ENCODE data around the gene NBEA.
"Not testable (repeated sequence)": the region's sequence is repeated elsewhere in the genome, so short reads cannot be mapped to it uniquely, and the experiment has no call there.

Gene NBEA

DNA sequence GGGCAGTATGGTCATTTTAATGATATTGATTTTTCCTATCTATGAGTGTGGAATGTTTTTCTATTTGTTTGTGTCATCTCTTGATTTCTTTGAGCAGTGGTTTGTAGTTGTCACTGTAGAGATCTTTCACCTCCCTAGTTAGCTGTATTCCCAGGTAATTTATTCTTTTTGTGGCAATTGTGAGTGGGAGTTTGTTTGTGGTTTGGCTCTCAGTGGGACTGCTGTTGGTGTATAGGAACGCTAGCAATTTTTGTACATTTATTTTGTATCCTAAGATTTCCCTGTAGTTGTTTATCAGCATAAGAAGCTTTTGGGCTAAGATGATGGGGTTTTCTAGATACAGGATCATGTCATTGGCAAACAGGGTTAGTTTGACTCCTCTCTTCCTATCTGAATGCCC lies 28.9 kb downstream of the NBEA start:
- POLR2A ChIA-PET: no interaction called here
- TF ChIP-seq, protein P1, sequence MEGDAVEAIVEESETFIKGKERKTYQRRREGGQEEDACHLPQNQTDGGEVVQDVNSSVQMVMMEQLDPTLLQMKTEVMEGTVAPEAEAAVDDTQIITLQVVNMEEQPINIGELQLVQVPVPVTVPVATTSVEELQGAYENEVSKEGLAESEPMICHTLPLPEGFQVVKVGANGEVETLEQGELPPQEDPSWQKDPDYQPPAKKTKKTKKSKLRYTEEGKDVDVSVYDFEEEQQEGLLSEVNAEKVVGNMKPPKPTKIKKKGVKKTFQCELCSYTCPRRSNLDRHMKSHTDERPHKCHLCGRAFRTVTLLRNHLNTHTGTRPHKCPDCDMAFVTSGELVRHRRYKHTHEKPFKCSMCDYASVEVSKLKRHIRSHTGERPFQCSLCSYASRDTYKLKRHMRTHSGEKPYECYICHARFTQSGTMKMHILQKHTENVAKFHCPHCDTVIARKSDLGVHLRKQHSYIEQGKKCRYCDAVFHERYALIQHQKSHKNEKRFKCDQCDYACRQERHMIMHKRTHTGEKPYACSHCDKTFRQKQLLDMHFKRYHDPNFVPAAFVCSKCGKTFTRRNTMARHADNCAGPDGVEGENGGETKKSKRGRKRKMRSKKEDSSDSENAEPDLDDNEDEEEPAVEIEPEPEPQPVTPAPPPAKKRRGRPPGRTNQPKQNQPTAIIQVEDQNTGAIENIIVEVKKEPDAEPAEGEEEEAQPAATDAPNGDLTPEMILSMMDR (IDR thresholded peaks at IDR 0.05; ENCODE audit: control extremely low read depth, extremely low read depth, low read depth, missing control alignments): no peak
- CTCF ChIA-PET: interaction anchor here (0.8 to 1.7 kb wide), 3 partner anchors 11 to 647 kb away, joined by 3 read pairs; no protein-coding TSS in a partner anchor
- DNase-seq (ENCODE audit: extremely low spot score): no peak

DNA sequence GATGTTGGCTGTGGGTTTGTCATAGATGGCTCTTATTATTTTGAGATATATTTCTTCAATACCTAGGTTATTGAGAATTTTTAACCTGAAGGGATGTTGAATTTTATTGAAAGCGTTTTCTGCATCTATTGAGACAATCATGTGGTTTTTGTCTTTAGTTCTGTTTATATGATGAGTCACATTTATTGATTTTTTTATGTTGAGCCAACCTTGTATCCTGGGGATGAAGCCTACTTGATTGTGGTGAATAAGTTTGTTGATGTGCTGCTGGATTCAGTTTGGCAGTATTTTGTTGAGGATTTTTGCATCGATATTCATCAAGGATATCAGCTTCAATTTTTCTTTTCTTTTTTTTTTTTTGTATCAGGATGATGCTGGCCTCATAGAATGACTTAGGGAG lies 29.4 kb downstream of the NBEA start:
- CTCF ChIA-PET: interaction anchor here (0.8 to 1.7 kb wide), 2 partner anchors 12 to 19 kb away, joined by 3 read pairs; no protein-coding TSS in a partner anchor
- no peak for DNase-seq (ENCODE audit: extremely low spot score)
- POLR2A ChIA-PET: no interaction called here
- TF ChIP-seq, protein P1 (IDR thresholded peaks at IDR 0.05; ENCODE audit: control extremely low read depth, extremely low read depth, low read depth, missing control alignments): no peak

- DNase-seq (ENCODE audit: extremely low spot score); POLR2A ChIA-PET: not testable (repeated sequence)
- CTCF ChIA-PET: interaction anchor here (1.1 kb wide), 1 partner anchor 25 kb away, joined by 3 read pairs; no protein-coding TSS in a partner anchor
These were observed 43.1 kb downstream of the NBEA start for GRCh38 chr13:34985199-34985598.

GRCh38 chr13:34988330-34988791 lies 46.3 kb downstream of the NBEA start:
- DNase-seq (ENCODE audit: extremely low spot score): no peak
- TF ChIP-seq, protein P1 (IDR thresholded peaks at IDR 0.05; ENCODE audit: control extremely low read depth, extremely low read depth, low read depth, missing control alignments): no peak
- CTCF ChIA-PET: no interaction called here
- POLR2A ChIA-PET: no interaction called here

DNA sequence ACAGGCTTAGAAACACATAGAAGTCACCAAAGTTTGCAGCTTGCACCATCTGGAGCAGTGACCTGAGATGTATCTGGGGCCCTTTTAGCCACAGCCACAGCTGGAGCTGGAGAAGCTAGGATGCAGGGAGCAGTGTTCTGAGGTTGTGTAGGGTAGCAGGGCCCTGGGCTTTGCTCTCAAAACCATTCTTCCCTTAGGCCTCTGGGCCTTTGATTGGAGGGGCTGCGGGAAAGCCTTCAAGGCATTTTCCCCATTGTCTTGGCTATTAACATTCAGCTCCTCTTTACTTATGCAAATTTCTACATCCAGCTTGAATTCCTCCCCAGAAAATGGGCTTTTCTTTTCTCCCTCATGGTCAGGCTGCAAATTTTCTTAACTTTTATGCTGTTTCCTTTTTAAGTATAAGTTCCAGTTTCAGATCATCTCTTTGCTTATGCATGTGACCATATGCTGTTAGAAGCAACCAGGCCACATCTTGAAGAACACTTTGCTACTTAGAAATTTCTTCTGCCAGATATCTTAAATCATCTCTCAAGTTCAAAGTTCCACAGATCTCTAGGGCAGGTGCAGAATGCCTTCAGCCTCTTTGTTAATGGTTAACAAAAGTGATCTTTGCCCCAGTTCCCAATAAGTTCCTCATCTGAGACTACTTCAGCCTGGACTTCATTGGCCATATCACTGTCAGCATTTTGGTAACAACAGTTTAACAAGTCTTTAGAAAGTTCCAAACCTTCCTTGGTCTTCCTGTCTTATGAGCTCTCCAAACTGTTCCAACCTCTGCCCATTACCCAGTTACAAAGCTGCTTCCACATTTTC lies 48.5 kb downstream of the NBEA start:
- CTCF ChIA-PET: no interaction called here
- TF ChIP-seq, protein P1 (IDR thresholded peaks at IDR 0.05; ENCODE audit: control extremely low read depth, extremely low read depth, low read depth, missing control alignments): no peak
- POLR2A ChIA-PET: no interaction called here
- DNase-seq (ENCODE audit: extremely low spot score): no peak

DNA sequence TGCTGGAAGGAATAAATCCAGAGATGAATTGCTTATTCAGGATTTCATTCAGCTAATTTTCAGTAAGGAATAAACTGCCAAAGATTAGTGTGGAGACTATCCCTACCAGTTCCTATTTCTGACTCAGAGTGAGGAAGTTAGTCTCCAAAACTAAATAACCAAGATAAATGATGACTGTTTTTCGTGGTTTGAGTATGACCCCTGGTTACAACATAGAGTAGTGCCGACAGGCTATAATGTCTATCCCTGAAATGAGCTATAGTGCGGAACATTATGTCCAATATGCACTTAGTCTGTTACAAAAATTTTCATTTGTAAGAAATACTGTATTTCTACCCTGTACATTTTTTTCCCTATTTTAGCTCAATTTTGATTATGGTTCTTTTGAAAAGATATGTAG lies 51.4 kb downstream of the NBEA start:
- POLR2A ChIA-PET: no interaction called here
- DNase-seq (ENCODE audit: extremely low spot score): no peak

DNA sequence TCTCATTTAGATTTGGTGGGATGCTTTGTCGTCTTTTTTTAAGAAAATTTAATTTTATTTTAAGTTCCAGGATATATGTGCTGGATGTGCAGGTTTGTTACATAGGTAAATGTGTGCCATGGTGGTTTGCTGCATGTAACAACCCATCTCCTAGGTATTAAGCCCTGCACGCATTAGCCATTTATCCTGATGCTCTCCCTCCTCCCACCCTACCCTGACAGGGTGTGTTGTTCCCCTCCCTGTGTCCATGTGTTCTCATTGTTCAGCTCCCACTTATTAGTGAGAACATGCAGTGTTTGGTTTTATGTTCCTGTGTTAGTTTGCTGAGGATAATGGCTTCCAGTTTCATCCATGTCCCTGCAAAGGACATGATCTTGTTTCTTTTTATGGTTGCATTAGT lies 61.7 kb downstream of the NBEA start:
- DNase-seq (ENCODE audit: extremely low spot score); CTCF ChIA-PET; POLR2A ChIA-PET: not testable (repeated sequence)

More for the DNA sequence above, 51.4 kb downstream of the NBEA start:
- CTCF ChIA-PET: no interaction called here
- TF ChIP-seq, protein P1 (IDR thresholded peaks at IDR 0.05; ENCODE audit: control extremely low read depth, extremely low read depth, low read depth, missing control alignments): no peak

Data from GM10248 (cell line).